Vagina (tissue), 2 donors: ENCODE data around the gene STARD3.

Source experiments
- CTCF ChIP-seq, 3 experiments: fragments of 450-650 bp in 2 of 3; fragments of 200-600 bp in 1 of 3; sonication (generic) in 1 of 3; IDR thresholded peaks; one replicate each; pipeline ENCODE4 v1.5.1; 2017 to 2019; ENCODE audit warnings: antibody characterized with exemption in 3 of 3, mild to moderate bottlenecking in 2 of 3, moderate library complexity in 2 of 3
- POLR2A ChIP-seq, 2 donors: fragments of 450-650 bp; IDR thresholded peaks; one replicate each; pipeline ENCODE4 v1.6.1; 2017; ENCODE audit warnings: antibody characterized with exemption in 2 of 2, mild to moderate bottlenecking in 2 of 2, moderate library complexity in 2 of 2

DNA sequence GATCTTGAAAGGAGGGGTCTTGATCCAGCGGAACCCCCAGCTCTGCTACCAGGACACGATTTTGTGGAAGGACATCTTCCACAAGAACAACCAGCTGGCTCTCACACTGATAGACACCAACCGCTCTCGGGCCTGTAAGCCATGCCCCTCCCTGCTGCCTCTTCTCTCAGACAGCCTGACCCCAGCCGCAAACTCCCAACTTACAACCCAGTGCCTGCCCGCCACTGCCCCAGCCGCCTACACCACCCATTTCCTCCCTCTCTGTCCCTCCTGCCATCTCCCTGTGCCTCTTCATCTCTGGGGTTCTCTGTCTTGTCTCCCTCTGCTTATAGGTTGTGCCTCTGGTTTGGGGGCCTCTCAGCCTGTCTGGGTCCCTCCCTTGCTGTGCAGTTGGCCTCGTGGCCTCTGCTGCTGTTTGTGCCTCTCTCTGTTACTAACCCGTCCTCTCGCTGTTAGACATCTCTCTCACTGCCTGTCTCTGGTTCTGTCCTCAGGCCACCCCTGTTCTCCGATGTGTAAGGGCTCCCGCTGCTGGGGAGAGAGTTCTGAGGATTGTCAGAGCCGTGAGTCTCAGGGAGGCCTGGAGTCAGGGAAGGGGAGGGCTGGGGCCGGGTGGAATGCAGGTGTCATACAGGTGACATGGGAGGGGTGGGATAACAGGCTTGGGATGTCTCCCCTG, 72.5 kb downstream of the STARD3 start:
- TF ChIP-seq POLR2A (IDR thresholded peaks at IDR 0.05) (no peak), CTCF (IDR thresholded peaks at IDR 0.05) (no peak)
